Measurements from ENCODE around the gene PAXIP1.
"Not testable (repeated sequence)": the region's sequence is repeated elsewhere in the genome, so short reads cannot be mapped to it uniquely, and the experiment has no call there.

Gene PAXIP1

GRCh38 chr7:155003092-155003375 is at the start of gene PAXIP1:
Gene PAXIP1 (minus strand): TSS chr7:155003124. CDS start chr7:155002929, 195 bp downstream.
- no peak for DNase-seq

- no peak for DNase-seq
Measured at GRCh38 chr7:155051355-155051754, 48.4 kb upstream of the PAXIP1 start.

GRCh38 chr7:155048006-155048405 is 45.1 kb upstream of the PAXIP1 start:
- no peak for DNase-seq

- no peak for DNase-seq
Measured at GRCh38 chr7:155043756-155044155, 40.8 kb upstream of the PAXIP1 start.

- DNase-seq = no peak
Measured at GRCh38 chr7:155038335-155038734, 35.4 kb upstream of the PAXIP1 start.

- not testable (repeated sequence) for DNase-seq
Measured at GRCh38 chr7:155034495-155034894, 31.6 kb upstream of the PAXIP1 start.

- DNase-seq = no peak
Measured at GRCh38 chr7:155032978-155033377, 30.1 kb upstream of the PAXIP1 start.

- DNase-seq = no peak
Measured at GRCh38 chr7:155027879-155028278, 25.0 kb upstream of the PAXIP1 start.

GRCh38 chr7:155021699-155022145 is 18.8 kb upstream of the PAXIP1 start:
- DNase-seq = no peak

GRCh38 chr7:155020996-155021395 is 18.1 kb upstream of the PAXIP1 start:
- DNase-seq = no peak

- DNase-seq = no peak
Measured at GRCh38 chr7:155017834-155018233, 14.9 kb upstream of the PAXIP1 start.

- no peak for DNase-seq
Measured at GRCh38 chr7:155011086-155011485, 8.2 kb upstream of the PAXIP1 start.

- no peak for DNase-seq
Measured at GRCh38 chr7:155009570-155010157, 6.7 kb upstream of the PAXIP1 start.

GRCh38 chr7:155007947-155008346 is 5.0 kb upstream of the PAXIP1 start:
- no peak for DNase-seq

GRCh38 chr7:155003376-155004214 is 671 bp upstream of the PAXIP1 start:
- peak; percentile 92 for DNase-seq

GRCh38 chr7:155002411-155003091 is 373 bp downstream of the PAXIP1 start:
- peak; percentile 75 for DNase-seq

- DNase-seq = no peak
Measured at GRCh38 chr7:155001756-155002410, 1.0 kb downstream of the PAXIP1 start.

GRCh38 chr7:155000795-155001194 is 2.1 kb downstream of the PAXIP1 start:
- no peak for DNase-seq

GRCh38 chr7:154998481-154998880 is 4.4 kb downstream of the PAXIP1 start:
- no peak for DNase-seq

- no peak for DNase-seq
Measured at GRCh38 chr7:154997840-154998370, 5.0 kb downstream of the PAXIP1 start.

GRCh38 chr7:154996756-154997155 is 6.2 kb downstream of the PAXIP1 start:
- no peak for DNase-seq

- DNase-seq = no peak
Measured at GRCh38 chr7:154996101-154996500, 6.8 kb downstream of the PAXIP1 start.

GRCh38 chr7:154994996-154995395 is 7.9 kb downstream of the PAXIP1 start:
- DNase-seq = no peak

Data from activated CD8-positive, alpha-beta memory T cell treated with anti-CD3 and anti-CD28 coated beads, Interleukin-2, amount 50 U/mL, for 48 hours (primary cell).